ENCODE measurements around the gene PHLDA3. TPM values are rescaled to one million over a fixed set of nuclear protein-coding genes. Genes with fewer than 3 reads are reported as not detected.

The PHLDA3 gene
- total RNA-seq, 1 donor from 2014 or later = 150 TPM

- H3K4me3 Mint-ChIP-seq (ENCODE audit: unreplicated experiment) = no peak overlapping the region
- Histone ChIP-seq H3K9me3 (ENCODE audit: insufficient read depth, low read depth, low read length) (no peaks in the 10 kb centered on the region), H3K4me1 (ENCODE audit: insufficient read depth, low read length) (peaks cover 67% of the 10 kb centered on the region), H3K4me3 (ENCODE audit: insufficient read depth, low read depth, low read length) (no peak overlapping the region), H3K27ac (ENCODE audit: low read depth, low read length) (peak overlapping the region; percentile 97), H3K36me3 (ENCODE audit: insufficient read depth, low read length) (peaks cover 10% of the 10 kb centered on the region), H3K27me3 (ENCODE audit: insufficient read depth, low read length) (no peaks in the 10 kb centered on the region), H3K9ac (ENCODE audit: low read length) (peak overlapping the region; percentile 93), H3K4me2 (ENCODE audit: low read length) (peak overlapping the region; percentile 99), H3K79me2 (ENCODE audit: insufficient read depth, low read length) (peaks cover 100% of the 10 kb centered on the region), H4K20me1 (ENCODE audit: insufficient read depth, low read length) (peaks cover 66% of the 10 kb centered on the region), H2AFZ (ENCODE audit: low read depth, low read length) (no peak overlapping the region)
- peaks cover 57% of the 10 kb centered on the region for H3K4me1 Mint-ChIP-seq (ENCODE audit: low read depth, unreplicated experiment)
- no peaks in the 10 kb centered on the region for H3K27me3 Mint-ChIP-seq (ENCODE audit: low read depth, unreplicated experiment)
- no peaks in the 10 kb centered on the region for H3K9me3 Mint-ChIP-seq (ENCODE audit: unreplicated experiment)
- peak overlapping the region; percentile 98 for H3K27ac Mint-ChIP-seq (ENCODE audit: unreplicated experiment)
- DNase-seq (ENCODE audit: low read depth) = no peak
- no peak for FAIRE-seq
- peaks cover 7% of the 10 kb centered on the region for H3K36me3 Mint-ChIP-seq (ENCODE audit: low read depth, unreplicated experiment)
- no peak for TF ChIP-seq CTCF (IDR thresholded peaks at IDR 0.05; ENCODE audit: insufficient read depth, low read depth, low read length)
These were observed 33.0 kb upstream of the PHLDA3 start for GRCh38 chr1:201501812-201502510.

GRCh38 chr1:201501144-201501543 is 32.2 kb upstream of the PHLDA3 start:
- Histone ChIP-seq H3K4me2 (ENCODE audit: low read length) (peak overlapping the region; percentile 49), H3K9me3 (ENCODE audit: insufficient read depth, low read depth, low read length) (no peaks in the 10 kb centered on the region), H3K4me3 (ENCODE audit: insufficient read depth, low read depth, low read length) (no peak overlapping the region), H3K36me3 (ENCODE audit: insufficient read depth, low read length) (peaks cover 10% of the 10 kb centered on the region), H3K9ac (ENCODE audit: low read length) (peak overlapping the region; percentile 41), H4K20me1 (ENCODE audit: insufficient read depth, low read length) (peaks cover 71% of the 10 kb centered on the region), H3K27ac (ENCODE audit: low read depth, low read length) (peak overlapping the region; percentile 41), H3K27me3 (ENCODE audit: insufficient read depth, low read length) (no peaks in the 10 kb centered on the region), H3K79me2 (ENCODE audit: insufficient read depth, low read length) (peaks cover 100% of the 10 kb centered on the region), H3K4me1 (ENCODE audit: insufficient read depth, low read length) (peaks cover 69% of the 10 kb centered on the region), H2AFZ (ENCODE audit: low read depth, low read length) (no peak overlapping the region)
- Mint-ChIP-seq H3K4me3 (ENCODE audit: unreplicated experiment) (no peak overlapping the region), H3K4me1 (ENCODE audit: low read depth, unreplicated experiment) (peaks cover 59% of the 10 kb centered on the region), H3K27ac (ENCODE audit: unreplicated experiment) (peak overlapping the region; percentile 77), H3K27me3 (ENCODE audit: low read depth, unreplicated experiment) (no peaks in the 10 kb centered on the region), H3K36me3 (ENCODE audit: low read depth, unreplicated experiment) (peaks cover 8% of the 10 kb centered on the region), H3K9me3 (ENCODE audit: unreplicated experiment) (no peaks in the 10 kb centered on the region)
- FAIRE-seq = no peak
- peak; percentile 89 for DNase-seq (ENCODE audit: low read depth)
- TF ChIP-seq CTCF (IDR thresholded peaks at IDR 0.05; ENCODE audit: insufficient read depth, low read depth, low read length) = no peak
- TF ChIP-seq EZH2 (IDR thresholded peaks at IDR 0.05; ENCODE audit: insufficient read depth, low read length) = no peak

- Mint-ChIP-seq H3K27me3 (ENCODE audit: low read depth, unreplicated experiment) (no peaks in the 10 kb centered on the region), H3K27ac (ENCODE audit: unreplicated experiment) (peak overlapping the region; percentile 77), H3K9me3 (ENCODE audit: unreplicated experiment) (no peaks in the 10 kb centered on the region), H3K36me3 (ENCODE audit: low read depth, unreplicated experiment) (peaks cover 11% of the 10 kb centered on the region), H3K4me1 (ENCODE audit: low read depth, unreplicated experiment) (peaks cover 58% of the 10 kb centered on the region), H3K4me3 (ENCODE audit: unreplicated experiment) (no peak overlapping the region)
- Histone ChIP-seq H3K36me3 (ENCODE audit: insufficient read depth, low read length) (peaks cover 13% of the 10 kb centered on the region), H3K4me3 (ENCODE audit: insufficient read depth, low read depth, low read length) (no peak overlapping the region), H2AFZ (ENCODE audit: low read depth, low read length) (no peak overlapping the region), H3K9me3 (ENCODE audit: insufficient read depth, low read depth, low read length) (no peaks in the 10 kb centered on the region), H3K27ac (ENCODE audit: low read depth, low read length) (peak overlapping the region; percentile 41), H3K9ac (ENCODE audit: low read length) (peak overlapping the region; percentile 41), H4K20me1 (ENCODE audit: insufficient read depth, low read length) (peaks cover 71% of the 10 kb centered on the region), H3K27me3 (ENCODE audit: insufficient read depth, low read length) (no peaks in the 10 kb centered on the region), H3K4me2 (ENCODE audit: low read length) (peak overlapping the region; percentile 49), H3K79me2 (ENCODE audit: insufficient read depth, low read length) (peaks cover 100% of the 10 kb centered on the region), H3K4me1 (ENCODE audit: insufficient read depth, low read length) (peaks cover 65% of the 10 kb centered on the region)
- DNase-seq (ENCODE audit: low read depth) = no peak
- FAIRE-seq = no peak
- TF ChIP-seq CTCF (IDR thresholded peaks at IDR 0.05; ENCODE audit: insufficient read depth, low read depth, low read length) = no peak
- TF ChIP-seq EZH2 (IDR thresholded peaks at IDR 0.05; ENCODE audit: insufficient read depth, low read length) = no peak
These were observed 31.7 kb upstream of the PHLDA3 start for GRCh38 chr1:201500670-201501120.

Measured in astrocyte (in vitro differentiated cells and primary cell).